B cell (primary cell): Measurements from ENCODE around the gene NRP1. TPM values are rescaled to one million over a fixed set of nuclear protein-coding genes. Genes with fewer than 3 reads are reported as not detected.

Source experiments
- ATAC-seq: fragments of 200-7000 bp; cut with Tn5 transposase; one replicate; pipeline ENCODE4 v1.10.0; 2021; ENCODE audit warnings: low read depth, mild to moderate bottlenecking, moderate number of reproducible peaks, moderate library complexity
- CTCF ChIA-PET: fragments of 350-600 bp; sonication (Branson Sonifier 250); formaldehyde crosslinking; loops from one replicate; lab custom pipeline; 2021; ENCODE audit warnings: antibody characterized with exemption, inconsistent platforms; lab: Charles Lee
- POLR2A ChIA-PET: fragments of 350-600 bp; sonication (Branson Sonifier 250); formaldehyde crosslinking; loops from one replicate; lab custom pipeline; 2021; ENCODE audit warnings: antibody characterized with exemption; lab: Charles Lee
- DNase-seq: peaks from one replicate; pipeline ENCODE4 v3.0.0; 2013
- H2AFZ ChIP-seq: 2 replicates; pipeline ENCODE4 v1.6.1; 2012; ENCODE audit warnings: mild to moderate bottlenecking, low read depth, low read length; ENCODE audit not compliant: insufficient read depth, poor library complexity, severe bottlenecking
- H3K27ac ChIP-seq, 2 donors: 1 replicate in 1 of 2; 2 replicates in 1 of 2; pipeline ENCODE4 v1.5.1; 2012 to 2013; ENCODE audit warnings: low read length in 2 of 2, mild to moderate bottlenecking in 2 of 2, moderate library complexity in 1 of 2
- H3K27me3 ChIP-seq, 4 experiments: fragments of 200-600 bp in 1 of 4; sonication (generic) in 1 of 4; replicated peaks in 1 of 4; 1 replicate in 2 of 4; 2 replicates in 2 of 4; pipeline versions ENCODE4 v1.6.1 to v1.7.0; 2013 to 2016; ENCODE audit warnings: low read length in 3 of 4, mild to moderate bottlenecking in 2 of 4, mixed read lengths in 1 of 4, moderate library complexity in 1 of 4; ENCODE audit not compliant: insufficient read depth in 4 of 4, control insufficient read depth in 3 of 4; ENCODE audit errors: control extremely low read depth in 1 of 4
- H3K36me3 ChIP-seq, 2 experiments: replicated peaks in 1 of 2; 1 replicate in 1 of 2; 2 replicates in 1 of 2; pipeline versions ENCODE4 v1.6.1 to v1.7.1; 2013; ENCODE audit warnings: low read length in 1 of 2; ENCODE audit not compliant: insufficient read depth in 2 of 2, control insufficient read depth in 1 of 2; ENCODE audit errors: control extremely low read depth in 1 of 2, extremely low read depth in 1 of 2
- H3K4me1 ChIP-seq, 2 donors: fragments of 200-600 bp in 1 of 2; sonication (generic) in 1 of 2; 1 replicate in 1 of 2; 2 replicates in 1 of 2; pipeline versions ENCODE4 v1.5.1 to v1.6.1; 2013 to 2017; ENCODE audit warnings: low read length in 2 of 2; ENCODE audit not compliant: control insufficient read depth in 2 of 2, insufficient read depth in 2 of 2
- H3K4me2 ChIP-seq: replicated peaks from 2 replicates; pipeline ENCODE3; 2012; ENCODE audit warnings: mild to moderate bottlenecking, low read depth, low read length; ENCODE audit not compliant: poor library complexity, severe bottlenecking
- H3K4me3 ChIP-seq, 5 experiments: fragments of 200-600 bp in 1 of 5; sonication (generic) in 1 of 5; 1 replicate in 3 of 5; 2 replicates in 2 of 5; pipeline versions ENCODE4 v1.5.1 to v1.7.0; 2011 to 2016; ENCODE audit warnings: low read length in 4 of 5, mild to moderate bottlenecking in 4 of 5, low read depth in 2 of 5, control low read depth in 1 of 5, moderate library complexity in 1 of 5; ENCODE audit not compliant: insufficient read depth in 1 of 5; ENCODE audit errors: control extremely low read depth in 1 of 5, extremely low read depth in 1 of 5
- H3K79me2 ChIP-seq: fragments of 200-600 bp; sonication (generic); one replicate; pipeline ENCODE4 v1.6.0; 2016; ENCODE audit warnings: low read length; ENCODE audit not compliant: control insufficient read depth, insufficient read depth
- H3K9ac ChIP-seq: fragments of 200-600 bp; sonication (generic); 2 replicates; pipeline ENCODE4 v1.6.1; 2017; ENCODE audit warnings: mild to moderate bottlenecking, low read length, moderate library complexity
- H3K9me3 ChIP-seq, 3 donors: one replicate each; pipeline versions ENCODE4 v1.6.1 to v1.7.1; 2013; ENCODE audit warnings: low read length in 2 of 3; ENCODE audit not compliant: control insufficient read depth in 2 of 3, insufficient read depth in 1 of 3; ENCODE audit errors: control extremely low read depth in 1 of 3
- H4K20me1 ChIP-seq: 2 replicates; pipeline ENCODE4 v1.6.0; 2012; ENCODE audit warnings: mild to moderate bottlenecking, low read length; ENCODE audit not compliant: insufficient read depth, control insufficient read depth, poor library complexity, severe bottlenecking
- H3K27ac Mint-ChIP-seq: one replicate; pipeline ENCODE4 v1.8.0; 2021; ENCODE audit warnings: mixed read lengths
- H3K27me3 Mint-ChIP-seq: one replicate; pipeline ENCODE4 v1.8.0; 2021; ENCODE audit warnings: mixed read lengths
- H3K4me1 Mint-ChIP-seq: one replicate; pipeline ENCODE4 v1.8.0; 2021; ENCODE audit warnings: mixed read lengths
- H3K4me3 Mint-ChIP-seq: one replicate; pipeline ENCODE4 v1.8.0; 2021; ENCODE audit warnings: mixed read lengths
- H3K9me3 Mint-ChIP-seq: one replicate; pipeline ENCODE4 v1.8.0; 2022; ENCODE audit warnings: mixed read lengths; ENCODE audit not compliant: insufficient read depth
- CTCF ChIP-seq: fragments of 200-600 bp; IDR thresholded peaks from one replicate; pipeline ENCODE4 v1.8.0; 2022; ENCODE audit warnings: antibody characterized with exemption, mild to moderate bottlenecking
- EZH2 ChIP-seq: IDR thresholded peaks from 2 replicates; pipeline ENCODE4 v1.6.1; 2012; ENCODE audit warnings: borderline replicate concordance, low read depth, mild to moderate bottlenecking, moderate library complexity, low read length; ENCODE audit not compliant: insufficient read depth, poor library complexity, severe bottlenecking
- WGBS: methylation state at CpG from one replicate; pipeline ENCODE4 v1.1.5; 2013; ENCODE audit warnings: missing lambda C conversion rate; ENCODE audit not compliant: insufficient coverage; 5-methylcytosine and 5-hydroxymethylcytosine counted together
- intact Hi-C: fragments of 100-400 bp; cut with micrococcal nuclease; formaldehyde crosslinking; loops from one replicate; pipeline ENCODE4 v1.10.0; 2022
- polyA plus RNA-seq: library from polyadenylated mRNA; depleted of rRNA; stranded (reverse); fragments of >200 nt; gene quantifications from 2 replicates; pipeline ENCODE4 v1.2.3, GENCODE V29; 2012
- total RNA-seq, 2 donors: library from RNA; stranded (reverse); fragments of 120-200 nt in 1 of 2; gene quantifications; 1 replicate in 1 of 2; 2 replicates in 1 of 2; pipeline versions ENCODE4 v1.2.3 to v1.2.4, GENCODE V29; 2013 to 2022

The NRP1 gene
- total and polyA plus RNA-seq, 2 donors (not counting 1 experiment from before 2014, with no cell fraction given), result 0.34 TPM; not detected in 1

- Histone ChIP-seq H3K36me3 (no peaks in the 10 kb centered on the region), H3K79me2 (no peaks in the 10 kb centered on the region), H4K20me1 (no peaks in the 10 kb centered on the region), H3K27me3 (no peaks in the 10 kb centered on the region), H3K27ac (no peak overlapping the region), H3K4me2 (no peak overlapping the region), H2AFZ (no peak overlapping the region), H3K9me3 (no peaks in the 10 kb centered on the region), H3K4me3 (no peak overlapping the region), H3K4me1 (no peaks in the 10 kb centered on the region), H3K9ac (no peak overlapping the region)
- 89% methylated on average over 4 of the region's 5 CpGs for WGBS
- no peak for ATAC-seq
- no peak overlapping the region for H3K4me3 Mint-ChIP-seq
- intact Hi-C loops, result no loop called here
- no peaks in the 10 kb centered on the region for H3K4me1 Mint-ChIP-seq
- TF ChIP-seq EZH2, result no peak
- TF ChIP-seq CTCF, result no peak
- ChIA-PET POLR2A (no interaction called here), CTCF (no interaction called here)
- no peak for DNase-seq
- peaks cover 8% of the 10 kb centered on the region for H3K27me3 Mint-ChIP-seq
- no peaks in the 10 kb centered on the region for H3K9me3 Mint-ChIP-seq
- H3K27ac Mint-ChIP-seq, result no peak overlapping the region
Measured at GRCh38 chr10:33267708-33268107, 66.8 kb downstream of the NRP1 start.

GRCh38 chr10:33265621-33266020 lies 68.8 kb downstream of the NRP1 start:
- ATAC-seq, result no peak
- Histone ChIP-seq H3K36me3 (no peaks in the 10 kb centered on the region), H3K4me3 (no peak overlapping the region), H3K27ac (no peak overlapping the region), H3K4me2 (no peak overlapping the region), H3K4me1 (no peaks in the 10 kb centered on the region), H4K20me1 (no peaks in the 10 kb centered on the region), H3K9me3 (no peaks in the 10 kb centered on the region), H3K79me2 (no peaks in the 10 kb centered on the region), H2AFZ (no peak overlapping the region), H3K9ac (no peak overlapping the region), H3K27me3 (no peaks in the 10 kb centered on the region)
- no peak overlapping the region for H3K4me3 Mint-ChIP-seq
- CTCF ChIA-PET, result no interaction called here
- peaks cover 11% of the 10 kb centered on the region for H3K27me3 Mint-ChIP-seq
- no peaks in the 10 kb centered on the region for H3K4me1 Mint-ChIP-seq
- no peaks in the 10 kb centered on the region for H3K9me3 Mint-ChIP-seq
- intact Hi-C loops, result no loop called here
- WGBS, result no CpG with 5 or more reads among the region's 4 CpGs
- POLR2A ChIA-PET, result no interaction called here
- H3K27ac Mint-ChIP-seq, result no peak overlapping the region
- no peak for DNase-seq
- TF ChIP-seq CTCF, result no peak
- no peak for TF ChIP-seq EZH2
